Memory B cell (primary cell): ENCODE results near the gene TAF12.
"Not testable (repeated sequence)": the region's sequence is repeated elsewhere in the genome, so short reads cannot be mapped to it uniquely, and the experiment has no call there.

Experiments
- ATAC-seq: fragments of 150-1000 bp; cut with Tn5 transposase; 2 replicates; pipeline ENCODE4 v1.10.0; 2021; ENCODE audit warnings: low read depth, mild to moderate bottlenecking, moderate library complexity
- DNase-seq, 2 donors: peaks; one replicate each; pipeline ENCODE4 v3.0.0; 2022; ENCODE audit warnings: low spot score in 2 of 2
- H3K27ac Mint-ChIP-seq: one replicate; pipeline ENCODE4 v1.8.0; 2022; ENCODE audit warnings: mild to moderate bottlenecking, moderate library complexity, mixed read lengths
- H3K27me3 Mint-ChIP-seq: one replicate; pipeline ENCODE4 v1.8.0; 2022; ENCODE audit warnings: mixed read lengths
- H3K36me3 Mint-ChIP-seq: one replicate; pipeline ENCODE4 v1.8.0; 2022; ENCODE audit warnings: mild to moderate bottlenecking, mixed read lengths
- H3K4me1 Mint-ChIP-seq: one replicate; pipeline ENCODE4 v1.8.0; 2022; ENCODE audit warnings: mixed read lengths
- H3K4me3 Mint-ChIP-seq: one replicate; pipeline ENCODE4 v1.8.0; 2022; ENCODE audit warnings: mild to moderate bottlenecking, moderate library complexity, mixed read lengths
- H3K9me3 Mint-ChIP-seq: one replicate; pipeline ENCODE4 v1.8.0; 2022; ENCODE audit warnings: mixed read lengths

The TAF12 gene, protein sequence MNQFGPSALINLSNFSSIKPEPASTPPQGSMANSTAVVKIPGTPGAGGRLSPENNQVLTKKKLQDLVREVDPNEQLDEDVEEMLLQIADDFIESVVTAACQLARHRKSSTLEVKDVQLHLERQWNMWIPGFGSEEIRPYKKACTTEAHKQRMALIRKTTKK

DNA sequence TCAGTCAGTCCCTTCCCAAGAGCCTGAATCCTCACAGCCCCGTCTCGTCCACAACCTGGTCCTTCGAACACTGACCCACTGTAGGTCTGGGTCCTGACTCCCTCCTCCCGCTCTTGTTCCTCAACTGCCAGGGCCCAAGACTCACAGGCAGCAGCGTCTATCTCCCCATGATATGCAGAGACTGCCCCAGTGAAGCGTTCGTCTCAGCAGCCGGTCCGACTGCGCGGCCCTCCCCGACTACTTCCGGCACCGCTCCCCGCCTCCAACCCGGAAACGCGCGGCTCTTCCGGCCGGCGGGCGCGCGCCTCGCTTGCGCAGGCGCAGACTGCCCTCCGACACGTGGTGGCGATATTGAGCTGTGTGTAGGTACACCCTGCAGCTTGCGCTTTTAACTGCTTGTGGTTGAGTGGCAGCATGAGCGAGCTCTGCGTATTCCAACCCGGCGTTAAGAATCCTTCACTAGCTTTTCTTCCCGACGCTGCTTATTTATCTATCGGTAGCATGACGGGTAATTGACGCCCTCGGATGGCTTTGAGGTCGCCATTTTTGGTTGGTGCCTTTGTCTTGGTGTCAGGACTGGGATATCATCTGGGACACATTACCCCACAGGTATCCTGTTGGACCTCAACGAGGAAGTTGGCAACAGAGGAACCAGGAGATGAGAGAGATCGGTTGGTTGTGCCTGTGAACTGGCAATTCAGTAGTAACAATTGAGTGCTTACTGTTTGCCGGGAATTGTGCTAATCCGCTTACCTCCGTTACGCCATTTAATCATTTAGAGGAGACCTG, at the start of gene TAF12:
TAF12 (minus strand) TSS at position 221 of the 789 bp plus-strand sequence. CDS start 20,986 bp downstream, outside the sequence.
- no peaks in the 10 kb centered on the region for H3K9me3 Mint-ChIP-seq
- ATAC-seq (peak; percentile 78), DNase-seq (peak; percentile 73 to 83)
- peak within 1 kb of the TSS; percentile 96 for H3K4me3 Mint-ChIP-seq
- H3K27ac Mint-ChIP-seq = peak within 1 kb of the TSS; percentile 95
- peaks cover 22% of the 10 kb centered on the region for H3K4me1 Mint-ChIP-seq
- H3K36me3 Mint-ChIP-seq = no peaks in the 10 kb centered on the region
- H3K27me3 Mint-ChIP-seq = no peaks in the 10 kb centered on the region

DNA sequence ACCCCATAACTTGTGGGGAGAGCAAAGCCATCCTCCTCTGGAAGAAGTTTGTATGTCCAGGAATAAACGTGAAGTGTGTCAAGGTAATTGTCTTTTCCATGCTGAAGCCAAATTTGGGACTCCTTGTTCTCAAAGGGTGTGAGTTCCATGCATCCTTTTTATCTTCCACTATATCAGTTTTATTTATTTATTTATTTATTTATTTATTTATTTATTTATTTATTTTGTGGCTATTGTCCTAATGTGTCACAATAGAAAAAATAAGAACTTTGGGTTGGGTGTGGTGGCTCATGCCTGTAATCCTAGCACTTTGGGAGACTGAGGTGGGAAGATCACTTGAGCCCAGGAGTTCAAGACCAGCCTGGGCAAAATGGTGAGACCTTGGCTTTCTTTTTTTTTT, 48.8 kb upstream of the TAF12 start:
- not testable (repeated sequence) for DNase-seq, H3K27me3 Mint-ChIP-seq, H3K9me3 Mint-ChIP-seq, H3K4me3 Mint-ChIP-seq, H3K4me1 Mint-ChIP-seq, ATAC-seq
- Mint-ChIP-seq H3K27ac (peak overlapping the region; percentile 36), H3K36me3 (peaks cover 13% of the 10 kb centered on the region)

DNA sequence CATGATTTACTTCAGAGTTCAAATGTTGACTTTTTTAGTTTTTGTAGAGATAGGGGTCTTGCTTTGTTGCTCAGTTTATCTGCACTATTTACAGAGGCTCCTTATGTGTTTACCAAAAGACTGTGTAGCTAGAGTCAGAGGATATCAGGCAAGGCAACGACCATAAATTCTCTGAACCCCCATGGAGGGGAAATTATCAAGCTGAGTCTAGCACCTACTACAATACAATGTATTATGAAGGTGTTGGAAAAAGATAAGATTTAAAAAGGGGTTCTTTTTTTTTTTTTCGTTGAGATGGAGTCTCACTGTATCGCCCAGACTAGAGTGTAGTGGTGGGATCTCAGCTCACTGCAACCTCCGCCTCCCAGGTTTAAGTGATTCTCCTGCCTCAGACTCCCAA, 42.1 kb upstream of the TAF12 start:
- no peak for DNase-seq
- no peak for ATAC-seq
- H3K36me3 Mint-ChIP-seq = peaks cover 17% of the 10 kb centered on the region
- no peaks in the 10 kb centered on the region for H3K9me3 Mint-ChIP-seq
- no peaks in the 10 kb centered on the region for H3K27me3 Mint-ChIP-seq
- peaks cover 7% of the 10 kb centered on the region for H3K4me1 Mint-ChIP-seq
- no peak overlapping the region for H3K4me3 Mint-ChIP-seq
- no peak overlapping the region for H3K27ac Mint-ChIP-seq

DNA sequence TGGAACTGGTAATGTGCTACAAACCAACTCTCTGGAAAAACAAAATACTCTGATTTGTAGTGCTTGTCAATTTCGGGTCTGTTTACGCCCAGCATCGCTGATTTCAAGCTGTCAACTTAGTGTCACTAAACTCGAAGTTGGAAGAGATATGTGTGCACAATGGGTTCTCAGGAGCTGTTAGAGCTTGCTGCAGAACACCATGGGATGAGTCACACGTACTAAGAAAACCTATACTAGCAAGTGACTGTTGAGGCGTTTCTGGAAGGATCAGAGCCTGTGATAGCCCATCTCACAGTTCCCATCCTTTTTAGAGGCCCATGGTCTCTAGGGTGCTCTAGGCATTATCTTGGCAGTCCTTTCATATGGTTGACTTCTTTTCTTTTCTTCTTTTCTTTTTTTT, 40.0 kb upstream of the TAF12 start:
- no peaks in the 10 kb centered on the region for H3K9me3 Mint-ChIP-seq
- no peak for ATAC-seq
- peaks cover 16% of the 10 kb centered on the region for H3K36me3 Mint-ChIP-seq
- H3K27ac Mint-ChIP-seq = no peak overlapping the region
- DNase-seq = no peak
- H3K27me3 Mint-ChIP-seq = no peaks in the 10 kb centered on the region
- H3K4me3 Mint-ChIP-seq = no peak overlapping the region
- peaks cover 7% of the 10 kb centered on the region for H3K4me1 Mint-ChIP-seq

DNA sequence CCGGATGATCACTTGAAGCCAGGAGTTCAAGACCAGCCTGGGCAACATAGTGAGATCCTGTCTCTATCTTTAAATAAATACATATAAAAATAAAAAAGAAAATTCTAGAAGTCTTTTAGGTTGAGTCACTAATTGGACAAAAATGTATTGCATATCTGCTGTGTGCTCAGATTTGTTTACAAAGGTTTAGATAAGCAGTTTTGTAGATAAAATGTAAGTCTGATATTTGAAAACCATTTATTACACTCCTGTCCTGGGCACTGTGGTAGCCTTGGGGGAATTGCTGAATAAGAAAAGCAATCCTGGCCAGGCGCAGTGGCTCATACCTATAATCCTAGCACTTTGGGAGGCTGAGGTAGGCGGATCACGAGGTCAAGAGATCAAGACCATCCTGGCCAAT, 37.3 kb upstream of the TAF12 start:
- Mint-ChIP-seq H3K36me3 (peaks cover 15% of the 10 kb centered on the region), H3K4me1 (peaks cover 7% of the 10 kb centered on the region), H3K9me3 (no peaks in the 10 kb centered on the region), H3K27ac (no peak overlapping the region), H3K27me3 (no peaks in the 10 kb centered on the region), H3K4me3 (no peak overlapping the region)
- DNase-seq (no peak), ATAC-seq (no peak)

DNA sequence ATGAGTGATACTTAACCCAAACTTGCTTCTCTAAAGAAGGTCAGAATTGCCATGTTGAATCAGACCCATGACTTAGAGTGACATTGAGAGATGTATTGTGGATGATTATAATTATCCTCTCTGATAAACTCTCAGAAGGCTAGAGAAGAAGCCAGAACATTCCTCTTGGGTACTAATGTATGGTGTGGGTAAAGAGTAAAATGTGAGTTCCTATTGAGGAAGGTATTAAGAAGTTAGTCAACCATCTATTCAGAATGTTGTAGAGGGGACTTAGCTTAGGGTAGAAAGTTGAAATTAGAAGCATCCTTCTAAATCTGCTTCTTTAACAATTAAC, 33.0 kb upstream of the TAF12 start:
- Mint-ChIP-seq H3K4me1 (peaks cover 3% of the 10 kb centered on the region), H3K4me3 (no peak overlapping the region), H3K36me3 (peaks cover 4% of the 10 kb centered on the region)

DNA sequence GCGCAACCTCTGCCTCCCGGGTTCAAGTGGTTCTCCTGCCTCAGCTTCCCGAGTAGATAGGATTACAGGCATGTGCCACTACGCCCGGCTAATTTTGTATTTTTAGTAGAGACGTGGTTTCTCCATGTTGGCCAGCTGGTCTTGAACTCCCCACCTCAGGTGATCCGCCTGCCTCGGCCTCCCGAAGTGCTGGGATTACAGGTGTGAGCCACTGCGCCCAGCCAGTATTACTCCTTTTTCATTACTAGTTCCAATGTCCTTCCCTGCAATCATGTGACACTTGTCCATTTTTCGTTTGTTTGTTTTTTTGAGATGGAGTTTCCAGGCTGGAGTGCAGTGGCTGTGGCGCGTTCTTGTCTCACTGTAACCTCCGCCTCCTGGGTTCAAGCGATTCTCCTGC, 30.1 kb upstream of the TAF12 start:
- H3K9me3 Mint-ChIP-seq, ATAC-seq, DNase-seq, H3K27ac Mint-ChIP-seq, H3K36me3 Mint-ChIP-seq, H3K4me3 Mint-ChIP-seq, H3K4me1 Mint-ChIP-seq, H3K27me3 Mint-ChIP-seq: not testable (repeated sequence)

More for the DNA sequence above, 33.0 kb upstream of the TAF12 start:
- no peaks in the 10 kb centered on the region for H3K9me3 Mint-ChIP-seq
- H3K27me3 Mint-ChIP-seq = no peaks in the 10 kb centered on the region
- no peak overlapping the region for H3K27ac Mint-ChIP-seq
- DNase-seq (no peak), ATAC-seq (no peak)

DNA sequence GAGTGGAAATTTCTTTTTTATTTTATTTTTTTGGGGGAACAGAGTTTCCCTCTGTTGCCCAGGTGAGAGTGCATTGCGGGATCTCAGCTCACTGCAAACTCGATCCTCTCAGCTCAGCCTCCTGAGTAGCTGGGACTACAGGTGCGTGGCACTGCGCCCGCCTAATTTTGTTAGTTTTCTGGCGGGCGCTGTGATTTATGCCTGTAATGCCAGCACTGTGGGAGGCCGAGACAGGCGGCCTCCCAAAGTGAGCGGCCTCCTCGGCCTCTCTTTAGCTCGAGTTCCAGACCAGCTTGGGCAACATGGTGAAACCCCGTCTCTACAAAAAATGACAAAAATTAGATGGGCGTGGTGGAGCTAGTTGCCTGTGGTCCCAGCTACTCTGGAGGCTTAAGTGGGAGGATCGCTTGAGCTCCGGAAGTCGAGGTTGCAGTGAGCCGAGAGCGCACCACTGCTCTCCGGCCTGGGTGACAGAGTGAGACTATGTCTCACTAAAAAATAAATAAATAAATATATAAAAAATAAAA, 28.4 kb upstream of the TAF12 start:
- Mint-ChIP-seq H3K4me3 (no peak overlapping the region), H3K4me1 (peaks cover 8% of the 10 kb centered on the region), H3K27ac (no peak overlapping the region), H3K9me3 (no peaks in the 10 kb centered on the region), H3K27me3 (no peaks in the 10 kb centered on the region), H3K36me3 (peaks cover 4% of the 10 kb centered on the region)
- ATAC-seq = no peak
- DNase-seq = no peak

DNA sequence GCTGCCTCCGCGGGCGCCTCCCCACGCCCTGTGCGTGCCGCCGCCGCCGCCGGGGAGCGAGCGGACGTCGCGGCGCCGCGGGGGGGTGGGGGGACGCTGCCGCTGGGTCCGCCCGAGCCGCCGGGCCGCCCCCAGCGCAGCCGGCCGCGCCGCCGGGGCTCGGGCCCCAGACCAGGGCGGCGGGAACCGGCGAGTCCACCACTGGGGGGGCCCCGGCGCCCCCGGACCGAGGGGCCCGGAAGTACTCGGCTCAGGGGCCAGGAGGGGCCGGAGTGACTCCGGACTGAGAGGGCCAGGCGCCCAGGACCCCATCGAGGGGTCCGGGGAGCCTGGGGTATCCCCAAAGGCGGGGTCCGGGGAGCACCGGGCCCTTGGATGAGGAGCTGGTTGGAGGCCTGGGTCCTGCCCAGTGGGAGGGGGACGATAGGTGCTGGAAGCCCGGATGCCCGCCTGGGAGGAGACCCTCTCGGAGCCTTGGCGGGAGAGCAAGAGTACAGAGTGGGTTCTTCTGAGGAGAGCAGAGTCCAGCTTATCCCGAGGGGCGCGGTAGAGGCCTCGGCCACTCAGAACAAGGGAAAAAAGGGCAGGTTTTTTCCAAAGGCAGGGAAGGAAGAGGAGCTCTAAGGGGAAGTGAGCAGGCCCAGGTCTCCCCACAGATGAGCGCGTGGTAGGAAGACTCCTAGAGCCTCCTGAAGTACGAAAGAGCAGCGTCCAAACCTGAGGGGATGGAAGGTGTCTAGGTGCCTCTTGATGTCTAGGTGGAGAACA, 26.3 kb upstream of the TAF12 start:
- H3K4me1 Mint-ChIP-seq = peaks cover 9% of the 10 kb centered on the region
- H3K27me3 Mint-ChIP-seq = no peaks in the 10 kb centered on the region

DNA sequence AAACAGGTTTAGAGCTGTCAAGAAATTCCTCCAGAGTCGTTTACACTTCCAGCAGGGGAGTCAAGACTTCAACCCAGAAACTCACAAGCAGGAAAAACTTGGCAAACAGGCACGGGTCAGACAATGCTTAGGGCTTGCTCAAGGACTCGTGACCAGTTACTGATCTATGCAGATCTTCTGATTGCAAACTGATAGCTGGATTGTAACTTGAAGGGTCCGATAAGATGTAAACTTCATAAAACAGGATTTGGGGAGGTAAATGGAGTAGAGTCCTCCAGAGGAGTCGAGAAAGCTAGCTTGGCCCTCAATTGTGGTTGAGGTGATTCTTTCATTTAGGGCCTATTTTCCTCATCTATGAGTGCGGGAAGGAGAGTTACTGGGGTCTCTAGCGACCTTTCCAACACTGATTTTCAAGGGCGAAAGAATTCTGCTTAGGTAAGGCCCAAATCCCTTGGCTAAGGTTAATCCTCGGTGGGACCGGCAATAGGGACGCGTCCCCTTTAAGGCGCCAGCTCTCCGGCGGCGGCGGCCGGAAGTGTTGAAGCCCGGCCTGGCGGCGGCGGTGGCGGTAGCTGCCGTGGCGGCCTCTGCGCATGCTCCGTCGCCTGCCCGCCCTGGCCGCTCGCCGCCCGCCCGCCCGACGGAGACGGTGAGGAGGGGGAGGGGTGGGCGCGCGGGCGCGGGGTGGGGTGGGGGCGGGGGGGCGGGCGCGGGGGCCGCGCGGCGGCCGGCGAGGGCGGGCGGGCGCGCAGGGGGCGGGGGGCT, 25.5 kb upstream of the TAF12 start, which contains the start of gene GMEB1:
GMEB1 (plus strand) TSS at position 594 of the 765 bp plus-strand sequence. CDS start 14,829 bp downstream, outside the sequence.
- Mint-ChIP-seq H3K36me3 (no peaks in the 10 kb centered on the region), H3K27me3 (no peaks in the 10 kb centered on the region), H3K9me3 (no peaks in the 10 kb centered on the region), H3K4me1 (peaks cover 9% of the 10 kb centered on the region), H3K4me3 (peak within 1 kb of the TSS; percentile 92), H3K27ac (peak within 1 kb of the TSS; percentile 96)
- DNase-seq = peak; percentile 74
- peak; percentile 75 for ATAC-seq

More for the DNA sequence above, 26.3 kb upstream of the TAF12 start:
- Mint-ChIP-seq H3K4me3 (peak overlapping the region; percentile 92), H3K9me3 (no peaks in the 10 kb centered on the region), H3K36me3 (no peaks in the 10 kb centered on the region), H3K27ac (peak overlapping the region; percentile 96)
- DNase-seq = peak; percentile 48 to 62
- ATAC-seq = peak; percentile 73

DNA sequence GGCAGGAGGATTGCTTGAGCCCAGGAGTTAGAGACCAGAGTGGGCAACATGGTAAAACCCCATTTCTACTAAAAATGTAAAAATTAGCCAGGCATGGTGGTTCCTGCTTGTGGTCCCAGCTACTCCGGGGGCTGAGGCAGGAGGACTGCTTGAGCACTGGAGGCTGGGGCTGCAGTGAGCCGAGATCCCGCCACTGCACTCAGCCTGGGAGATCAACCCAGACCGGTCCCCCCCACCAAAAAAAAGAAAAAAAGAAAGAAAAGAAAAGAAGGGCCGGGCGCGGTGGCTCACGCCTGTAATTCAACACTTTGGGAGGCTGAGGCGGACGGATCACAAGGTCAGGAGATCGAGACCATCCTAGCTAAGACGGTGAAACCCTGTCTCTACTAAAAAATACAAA, 23.9 kb upstream of the TAF12 start:
- Mint-ChIP-seq H3K27me3 (no peaks in the 10 kb centered on the region), H3K4me1 (peaks cover 9% of the 10 kb centered on the region), H3K4me3 (peak overlapping the region; percentile 51), H3K36me3 (no peaks in the 10 kb centered on the region), H3K27ac (no peak overlapping the region), H3K9me3 (no peaks in the 10 kb centered on the region)
- no peak for DNase-seq
- no peak for ATAC-seq

DNA sequence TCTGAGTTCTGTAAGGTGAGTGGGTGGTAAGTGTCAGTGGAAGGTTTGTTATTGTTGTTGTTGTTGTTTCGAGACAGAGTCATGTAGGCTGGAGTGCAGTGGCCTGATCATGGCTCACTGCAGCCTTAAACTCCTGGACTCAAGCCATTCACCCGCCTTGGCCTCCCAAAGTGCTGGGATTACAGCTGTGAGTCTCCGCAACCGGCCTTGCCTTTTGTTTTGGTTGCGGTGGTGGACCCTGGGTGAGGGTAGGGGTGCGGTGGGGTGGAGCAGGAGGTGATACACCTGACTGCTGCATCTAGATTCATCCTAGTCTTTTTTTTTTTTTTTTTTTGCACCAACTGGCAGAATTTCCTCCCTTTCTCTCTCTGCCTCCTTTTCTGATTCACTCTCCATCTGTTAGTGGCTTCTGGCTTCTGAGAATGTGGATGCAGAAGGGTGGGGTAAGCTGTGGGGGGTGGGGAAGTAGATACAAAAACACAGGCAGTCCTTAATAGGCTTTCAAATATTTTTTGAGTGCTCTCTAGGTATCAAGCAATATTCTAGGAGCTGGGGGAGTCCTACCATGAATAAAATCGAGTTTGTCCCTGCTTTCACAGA, 21.1 kb upstream of the TAF12 start:
- ATAC-seq (no peak), DNase-seq (no peak)
- Mint-ChIP-seq H3K36me3 (no peaks in the 10 kb centered on the region), H3K27ac (peak overlapping the region; percentile 70), H3K4me3 (no peak overlapping the region), H3K27me3 (no peaks in the 10 kb centered on the region), H3K4me1 (peaks cover 9% of the 10 kb centered on the region), H3K9me3 (no peaks in the 10 kb centered on the region)

DNA sequence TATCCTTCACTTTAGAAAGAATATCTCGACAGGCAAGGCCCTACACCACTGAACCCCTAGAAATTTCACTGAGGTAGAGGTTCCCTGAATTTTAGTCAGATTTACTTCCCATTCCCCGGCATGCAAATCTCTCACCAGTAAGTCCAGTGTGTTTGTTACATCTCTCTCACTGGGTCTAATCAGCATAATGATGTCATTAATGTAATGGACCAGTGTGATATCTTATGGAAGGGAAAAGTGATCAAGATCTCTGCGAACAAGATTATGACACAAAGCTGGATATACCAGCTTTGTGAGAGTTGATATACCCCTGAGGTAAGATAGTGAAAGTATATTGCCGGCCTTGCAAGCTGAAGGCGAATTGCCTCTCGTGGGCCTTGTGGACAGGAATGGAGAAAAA, 13.5 kb upstream of the TAF12 start:
- Mint-ChIP-seq H3K4me3 (no peak overlapping the region), H3K36me3 (no peaks in the 10 kb centered on the region), H3K9me3 (no peaks in the 10 kb centered on the region), H3K27me3 (no peaks in the 10 kb centered on the region), H3K4me1 (no peaks in the 10 kb centered on the region), H3K27ac (no peak overlapping the region)
- no peak for DNase-seq
- ATAC-seq = no peak
